GM10248 (cell line): ENCODE data around the gene P3H3.

Experiments used
- CTCF ChIA-PET: fragments of 300-600 bp; sonication (Branson Sonifier 250); formaldehyde crosslinking; extraction: SDS; loops from one replicate; lab custom pipeline; 2021; ENCODE audit warnings: antibody characterized with exemption; lab: Yijun Ruan, JAX
- POLR2A ChIA-PET: fragments of 350-650 bp; sonication (Branson Sonifier 250); formaldehyde crosslinking; extraction: SDS; loops from one replicate; lab custom pipeline; 2020; ENCODE audit warnings: antibody characterized with exemption; lab: Yijun Ruan, JAX
- DNase-seq: peaks from one replicate; pipeline ENCODE4 v3.0.0; 2012; ENCODE audit errors: extremely low spot score
- TF ChIP-seq, protein P1 (sequence below): IDR thresholded peaks from 2 replicates; pipeline ENCODE4 v1.5.1; 2012; ENCODE audit warnings: mild to moderate bottlenecking, low read depth; ENCODE audit errors: extremely low read depth, missing control alignments, control extremely low read depth

Gene P3H3

GRCh38 chr12:6816598-6816997 lies 11.6 kb upstream of the P3H3 start:
- TF ChIP-seq, protein P1, sequence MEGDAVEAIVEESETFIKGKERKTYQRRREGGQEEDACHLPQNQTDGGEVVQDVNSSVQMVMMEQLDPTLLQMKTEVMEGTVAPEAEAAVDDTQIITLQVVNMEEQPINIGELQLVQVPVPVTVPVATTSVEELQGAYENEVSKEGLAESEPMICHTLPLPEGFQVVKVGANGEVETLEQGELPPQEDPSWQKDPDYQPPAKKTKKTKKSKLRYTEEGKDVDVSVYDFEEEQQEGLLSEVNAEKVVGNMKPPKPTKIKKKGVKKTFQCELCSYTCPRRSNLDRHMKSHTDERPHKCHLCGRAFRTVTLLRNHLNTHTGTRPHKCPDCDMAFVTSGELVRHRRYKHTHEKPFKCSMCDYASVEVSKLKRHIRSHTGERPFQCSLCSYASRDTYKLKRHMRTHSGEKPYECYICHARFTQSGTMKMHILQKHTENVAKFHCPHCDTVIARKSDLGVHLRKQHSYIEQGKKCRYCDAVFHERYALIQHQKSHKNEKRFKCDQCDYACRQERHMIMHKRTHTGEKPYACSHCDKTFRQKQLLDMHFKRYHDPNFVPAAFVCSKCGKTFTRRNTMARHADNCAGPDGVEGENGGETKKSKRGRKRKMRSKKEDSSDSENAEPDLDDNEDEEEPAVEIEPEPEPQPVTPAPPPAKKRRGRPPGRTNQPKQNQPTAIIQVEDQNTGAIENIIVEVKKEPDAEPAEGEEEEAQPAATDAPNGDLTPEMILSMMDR: no peak
- CTCF ChIA-PET: interaction anchor here (1.0 to 2.5 kb wide), 4 partner anchors 9 to 63 kb away, joined by 4 to 7 read pairs (median 5); no protein-coding TSS in a partner anchor
- no peak for DNase-seq
- POLR2A ChIA-PET: no interaction called here

GRCh38 chr12:6817098-6817497 lies 11.1 kb upstream of the P3H3 start:
- CTCF ChIA-PET: interaction anchor here (1.0 to 2.5 kb wide), 4 partner anchors 8 to 63 kb away, joined by 4 to 7 read pairs (median 5); no protein-coding TSS in a partner anchor

GRCh38 chr12:6817662-6818157 lies 10.5 kb upstream of the P3H3 start:
- ChIA-PET CTCF (interaction anchor here (0.7 to 2.5 kb wide), 3 partner anchors 16 to 19 kb away, joined by 4 to 7 read pairs (median 5); no protein-coding TSS in a partner anchor), POLR2A (no interaction called here)
- TF ChIP-seq, protein P1: no peak
- DNase-seq: no peak

More at GRCh38 chr12:6817098-6817497, 11.1 kb upstream of the P3H3 start:
- no peak for DNase-seq
- TF ChIP-seq, protein P1: no peak
- POLR2A ChIA-PET: no interaction called here

- TF ChIP-seq, protein P1: no peak
- DNase-seq: no peak
- ChIA-PET POLR2A (no interaction called here), CTCF (interaction anchor here (0.7 kb wide), 1 partner anchor 16 kb away, joined by 4 read pairs; no protein-coding TSS in a partner anchor)
Observed at GRCh38 chr12:6818222-6818621, 10.0 kb upstream of the P3H3 start.

- ChIA-PET POLR2A (no interaction called here), CTCF (interaction anchor here (0.7 kb wide), 1 partner anchor 16 kb away, joined by 4 read pairs; no protein-coding TSS in a partner anchor)
- no peak for DNase-seq
- TF ChIP-seq, protein P1: no peak
Observed at GRCh38 chr12:6818645-6819044, 9.6 kb upstream of the P3H3 start.

DNA sequence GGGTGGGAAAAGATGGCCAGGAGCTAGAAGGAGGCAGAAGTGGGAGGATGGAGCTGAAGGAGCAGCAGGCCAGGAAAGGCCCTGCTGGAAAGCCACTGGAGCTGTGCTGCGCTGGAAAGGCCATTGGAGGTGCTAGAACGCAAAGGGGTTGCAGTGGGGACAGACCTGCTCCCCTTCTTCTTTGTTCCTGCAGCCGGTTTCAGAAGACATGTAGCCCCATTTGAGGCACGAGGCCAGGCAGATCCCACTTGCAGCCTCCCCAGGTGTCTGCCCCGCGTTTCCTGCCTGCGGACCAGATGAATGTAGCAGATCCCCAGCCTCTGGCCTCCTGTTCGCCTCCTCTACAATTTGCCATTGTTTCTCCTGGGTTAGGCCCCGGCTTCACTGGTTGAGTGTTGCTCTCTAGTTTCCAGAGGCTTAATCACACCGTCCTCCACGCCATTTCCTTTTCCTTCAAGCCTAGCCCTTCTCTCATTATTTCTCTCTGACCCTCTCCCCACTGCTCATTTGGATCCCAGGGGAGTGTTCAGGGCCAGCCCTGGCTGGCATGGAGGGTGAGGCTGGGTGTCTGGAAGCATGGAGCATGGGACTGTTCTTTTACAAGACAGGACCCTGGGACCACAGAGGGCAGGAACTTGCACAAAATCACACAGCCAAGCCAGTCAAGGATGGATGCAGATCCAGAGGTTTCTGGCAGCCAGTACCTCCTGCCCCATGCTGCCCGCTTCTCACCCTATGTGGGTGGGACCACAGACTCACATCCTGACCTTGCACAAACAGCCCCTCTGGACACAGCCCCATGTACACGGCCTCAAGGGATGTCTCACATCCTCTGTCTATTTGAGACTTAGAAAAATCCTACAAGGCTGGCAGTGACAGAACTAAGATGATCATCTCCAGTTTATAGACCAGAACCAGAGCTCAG lies 8.8 kb upstream of the P3H3 start:
- no peak for DNase-seq
- TF ChIP-seq, protein P1: no peak
- ChIA-PET POLR2A (no interaction called here), CTCF (interaction anchor here (1.8 to 7.6 kb wide), 2 partner anchors 10 to 22 kb away, joined by 4 to 41 read pairs; partner anchors contain the start of gene GNB3)
